Spleen (tissue), 11 donors: ENCODE measurements around the gene TRIO. TPM values are rescaled to one million over a fixed set of nuclear protein-coding genes. Genes with fewer than 3 reads are reported as not detected.

Source experiments
- DNase-seq: peaks from one replicate; pipeline ENCODE4 v3.0.0-alpha.2; 2020
- H3K27ac ChIP-seq, 8 donors: fragments of 200-600 bp; sonication (generic) in 7 of 8; 1 replicate in 4 of 8; 2 replicates in 4 of 8; pipeline versions ENCODE4 v1.5.0 to v1.8.0; 2016 to 2021; ENCODE audit warnings: inconsistent platforms in 4 of 8, mild to moderate bottlenecking in 4 of 8, moderate library complexity in 1 of 8
- H3K27me3 ChIP-seq, 7 donors: fragments of 200-600 bp; sonication (generic) in 6 of 7; replicated peaks in 1 of 7; 1 replicate in 4 of 7; 2 replicates in 3 of 7; pipeline versions ENCODE4 v1.5.0 to v1.8.0; 2016 to 2021; ENCODE audit warnings: inconsistent platforms in 3 of 7, mild to moderate bottlenecking in 1 of 7
- H3K36me3 ChIP-seq, 6 donors: fragments of 200-600 bp; sonication (generic) in 5 of 6; 1 replicate in 4 of 6; 2 replicates in 2 of 6; pipeline versions ENCODE4 v1.5.0 to v1.8.0; 2016 to 2021; ENCODE audit warnings: inconsistent platforms in 2 of 6
- H3K4me1 ChIP-seq, 6 donors: fragments of 200-600 bp; sonication (generic) in 5 of 6; 1 replicate in 3 of 6; 2 replicates in 3 of 6; pipeline versions ENCODE4 v1.5.0 to v1.8.0; 2016 to 2021; ENCODE audit warnings: inconsistent platforms in 3 of 6
- H3K4me3 ChIP-seq, 8 donors: fragments of 200-600 bp; sonication (generic) in 7 of 8; 1 replicate in 4 of 8; 2 replicates in 4 of 8; pipeline versions ENCODE4 v1.5.0 to v1.8.0; 2016 to 2021; ENCODE audit warnings: inconsistent platforms in 4 of 8, mild to moderate bottlenecking in 4 of 8, moderate library complexity in 2 of 8
- H3K9me3 ChIP-seq, 8 donors: fragments of 200-600 bp; sonication (generic) in 7 of 8; 1 replicate in 4 of 8; 2 replicates in 4 of 8; pipeline versions ENCODE4 v1.5.0 to v1.8.0; 2016 to 2021; ENCODE audit warnings: inconsistent platforms in 4 of 8
- CTCF ChIP-seq, 11 experiments: fragments of 200-600 bp in 7 of 11; fragments of 450-650 bp in 4 of 11; sonication (generic) in 4 of 11; IDR thresholded peaks in 8 of 11; conservative IDR thresholded peaks in 3 of 11; 1 replicate in 7 of 11; 2 replicates in 4 of 11; pipeline versions ENCODE4 v1.4.0 to v1.8.0; 2016 to 2021; ENCODE audit warnings: antibody characterized with exemption in 11 of 11, inconsistent platforms in 4 of 11, mild to moderate bottlenecking in 1 of 11
- POLR2A ChIP-seq, 3 donors: fragments of 450-650 bp; IDR thresholded peaks; one replicate each; pipeline ENCODE4 v1.5.1; 2017; ENCODE audit warnings: antibody characterized with exemption in 3 of 3, mild to moderate bottlenecking in 1 of 3
- POLR2AphosphoS5 ChIP-seq, 3 donors: sonication (generic); formaldehyde crosslinking; IDR thresholded peaks; one replicate each; pipeline ENCODE4 v1.5.1; 2017; ENCODE audit warnings: antibody characterized with exemption in 3 of 3
- WGBS, 5 donors: extraction: QIAGEN DNeasy Blood & Tissue Kit in 3 of 5; methylation state at CpG; one replicate each; pipeline versions ENCODE4 v1.1.5 to v1.1.7; 2013 to 2018; 5-methylcytosine and 5-hydroxymethylcytosine counted together
- intact Hi-C: fragments of 100-400 bp; cut with DNase I; formaldehyde crosslinking; loops from one replicate; pipeline ENCODE4 v1.15.0; 2023; ENCODE audit warnings: low total_unique reads
- polyA plus RNA-seq, 3 donors: library from polyadenylated mRNA; stranded (reverse); fragments of 200-250 nt; gene quantifications; one replicate each; pipeline ENCODE4 v1.2.1, GENCODE V29; 2013
- total RNA-seq, 7 donors: library from RNA; depleted of rRNA in 3 of 7; stranded (reverse); fragments of >200 nt in 3 of 7; fragmentation: NEBNext Ultra II Directional in 4 of 7; extraction: Animal tissue kit (Norgen Biotek cat#: 25700) in 4 of 7; gene quantifications; one replicate each; pipeline versions ENCODE4 v1.1.0 to v1.2.1, GENCODE V29; 2016 to 2021
- donor health status: healthy with polysubstance abuse.
- donor health status: DM: no; HTN: no; CAD: no; lungs with moderate emphysema.
- donor health status: DM: no; HTN: no; CAD: no.
- donor health status: Bipolar disorder and iron deficiency.
- donor health status: healthy.
- donor health status: DM: no; HTN: no; CAD: no.
- donor health status: DM: yes; HTN: yes; CAD: no.

TRIO gene
- total and polyA plus RNA-seq, 10 donors: 21.5 to 280 (median 190) TPM

DNA sequence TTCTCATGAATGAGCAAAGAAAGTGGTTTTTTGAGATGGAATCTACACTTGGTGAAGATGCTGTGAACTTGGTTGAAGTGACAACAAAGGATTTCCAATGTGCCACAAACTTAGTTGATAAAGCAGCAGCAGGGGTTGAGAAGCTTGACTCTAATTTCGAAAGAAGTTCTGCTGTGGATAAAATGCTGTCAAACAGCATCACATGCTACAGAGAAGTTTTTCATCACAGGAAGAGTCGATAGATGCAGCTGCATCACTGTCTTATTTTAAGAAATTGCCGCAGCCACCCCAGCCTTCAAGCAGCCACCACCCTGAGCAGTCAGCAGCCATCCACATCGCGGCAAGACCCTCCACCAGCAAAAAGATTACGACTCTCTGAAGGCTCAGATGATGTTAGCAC, 78.6 kb downstream of the TRIO start:
- intact Hi-C loops: loop anchor here (10.0 kb wide), 1 partner anchor 77 kb away; the partner anchor contains the start of gene TRIO
- no peak for TF ChIP-seq CTCF (IDR thresholded peaks at IDR 0.05 in 8 of 11, conservative IDR thresholded peaks at IDR 0.05 in 3 of 11)
- TF ChIP-seq POLR2A (IDR thresholded peaks at IDR 0.05): no peak
- no peak for TF ChIP-seq POLR2AphosphoS5 (IDR thresholded peaks at IDR 0.05)
- no peaks in the 10 kb centered on the region for H3K36me3 ChIP-seq
- H3K27ac ChIP-seq: peak overlapping the region in 2 of 8 donors; percentile 66 to 82
- DNase-seq: no peak
- no peaks in the 10 kb centered on the region for H3K9me3 ChIP-seq
- H3K27me3 ChIP-seq: no peaks in the 10 kb centered on the region
- H3K4me1 ChIP-seq: peaks cover 4 to 99% (median 79%) of the 10 kb centered on the region in 6 donors
- 65 to 77% (median 72%) methylated on average over 6 of the region's 6 CpGs for WGBS, 5 donors
- H3K4me3 ChIP-seq: no peak overlapping the region

- intact Hi-C loops: loop anchor here (10.0 kb wide), 1 partner anchor 77 kb away; the partner anchor contains the start of gene TRIO
- no peaks in the 10 kb centered on the region for H3K27me3 ChIP-seq
- DNase-seq: no peak
- no peak for TF ChIP-seq POLR2AphosphoS5 (IDR thresholded peaks at IDR 0.05)
- TF ChIP-seq CTCF (IDR thresholded peaks at IDR 0.05 in 8 of 11, conservative IDR thresholded peaks at IDR 0.05 in 3 of 11): no peak
- TF ChIP-seq POLR2A (IDR thresholded peaks at IDR 0.05): no peak
- peaks cover 4 to 99% (median 76%) of the 10 kb centered on the region in 6 donors for H3K4me1 ChIP-seq
- 66 to 90% (median 79%) methylated on average over 3 of the region's 3 CpGs for WGBS, 5 donors
- peak overlapping the region in 6 of 8 donors; percentile 2 to 82 (median 69) for H3K27ac ChIP-seq
- no peaks in the 10 kb centered on the region for H3K36me3 ChIP-seq
- no peaks in the 10 kb centered on the region for H3K9me3 ChIP-seq
- H3K4me3 ChIP-seq: no peak overlapping the region
Measured at GRCh38 chr5:14222206-14222605, 79.1 kb downstream of the TRIO start.

- DNase-seq: no peak
- 41 to 54% (median 44%) methylated on average over 6 of the region's 6 CpGs for WGBS, 5 donors
- intact Hi-C loops: loop anchor here (10.0 kb wide), 1 partner anchor 79 kb away; the partner anchor contains the start of gene TRIO
- Histone ChIP-seq H3K9me3 (no peaks in the 10 kb centered on the region), H3K4me1 (peaks cover 4 to 95% (median 67%) of the 10 kb centered on the region in 6 donors), H3K36me3 (no peaks in the 10 kb centered on the region), H3K27me3 (no peaks in the 10 kb centered on the region), H3K27ac (peak overlapping the region in 7 of 8 donors; percentile 2 to 82 (median 70)), H3K4me3 (peak overlapping the region in 1 of 8 donors; percentile 20)
- TF ChIP-seq POLR2A (IDR thresholded peaks at IDR 0.05) (no peak), POLR2AphosphoS5 (IDR thresholded peaks at IDR 0.05) (peak in 2 of 3 donors; percentile 12 to 83), CTCF (IDR thresholded peaks at IDR 0.05 in 8 of 11, conservative IDR thresholded peaks at IDR 0.05 in 3 of 11) (no peak)
Measured at GRCh38 chr5:14223372-14223771, 80.2 kb downstream of the TRIO start.

DNA sequence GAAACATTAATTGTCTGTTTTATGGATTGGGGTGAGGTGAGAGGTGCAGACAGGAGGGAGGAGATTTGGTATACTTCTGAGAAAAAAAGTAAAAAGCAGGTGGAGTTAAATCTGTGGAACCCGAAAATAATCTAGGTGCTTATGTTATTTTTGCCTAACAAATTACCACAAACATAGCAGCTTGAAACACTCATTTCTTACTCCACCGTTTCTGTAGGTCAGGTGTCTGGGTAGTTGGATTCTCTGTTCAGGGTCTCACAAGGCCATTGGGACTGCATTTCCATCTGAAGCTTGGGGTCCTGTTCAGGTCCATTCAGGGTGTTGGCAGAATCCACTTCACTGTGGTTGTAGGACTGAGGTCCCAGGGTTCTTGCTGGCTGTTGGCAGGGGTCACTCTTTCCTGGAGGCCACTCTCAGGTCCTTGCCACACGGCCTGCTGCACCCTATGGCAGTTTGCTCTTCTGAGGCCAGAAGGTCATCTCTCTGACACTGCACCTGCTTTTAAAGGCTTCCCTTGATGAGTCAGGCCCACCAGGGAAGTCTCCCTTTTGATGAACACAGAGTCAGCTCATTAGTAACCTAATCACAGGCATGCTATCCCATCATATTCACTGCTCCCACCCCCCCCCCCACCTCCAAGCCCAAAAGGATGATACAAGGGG, 82.2 kb downstream of the TRIO start:
- H3K4me3 ChIP-seq: no peak overlapping the region
- H3K27me3 ChIP-seq: no peaks in the 10 kb centered on the region
- TF ChIP-seq POLR2A (IDR thresholded peaks at IDR 0.05) (no peak), POLR2AphosphoS5 (IDR thresholded peaks at IDR 0.05) (no peak), CTCF (IDR thresholded peaks at IDR 0.05 in 8 of 11, conservative IDR thresholded peaks at IDR 0.05 in 3 of 11) (no peak)
- peak overlapping the region in 4 of 8 donors; percentile 33 to 82 (median 70) for H3K27ac ChIP-seq
- H3K4me1 ChIP-seq: peaks cover 4 to 89% (median 55%) of the 10 kb centered on the region in 6 donors
- 68 to 77% (median 71%) methylated on average over 3 of the region's 3 CpGs for WGBS, 5 donors
- H3K9me3 ChIP-seq: no peaks in the 10 kb centered on the region
- no peak for DNase-seq
- intact Hi-C loops: loop anchor here (10.0 kb wide), 1 partner anchor 81 kb away; the partner anchor contains the start of gene TRIO
- no peaks in the 10 kb centered on the region for H3K36me3 ChIP-seq
